IPS-18a (cell line): Measurements from ENCODE around the gene SNX22.

Experiments used
- H3K27ac ChIP-seq: one replicate; pipeline ENCODE4 v1.5.1; 2013; ENCODE audit warnings: low read length
- H3K27me3 ChIP-seq: one replicate; pipeline ENCODE4 v1.6.1; 2013; ENCODE audit warnings: mild to moderate bottlenecking, low read length; ENCODE audit not compliant: control insufficient read depth, insufficient read depth
- H3K36me3 ChIP-seq: one replicate; pipeline ENCODE4 v1.6.1; 2013; ENCODE audit warnings: low read depth, low read length; ENCODE audit not compliant: control insufficient read depth
- H3K4me1 ChIP-seq: one replicate; pipeline ENCODE4 v1.6.1; 2013; ENCODE audit warnings: low read depth, low read length; ENCODE audit not compliant: control insufficient read depth
- H3K4me3 ChIP-seq: one replicate; pipeline ENCODE4 v1.5.1; 2013; ENCODE audit warnings: low read length
- H3K9ac ChIP-seq: one replicate; pipeline ENCODE4 v1.6.1; 2013; ENCODE audit warnings: mild to moderate bottlenecking, low read length, moderate library complexity
- H3K9me3 ChIP-seq: one replicate; pipeline ENCODE4 v1.6.1; 2013; ENCODE audit warnings: low read depth, low read length; ENCODE audit not compliant: control insufficient read depth

Gene SNX22

GRCh38 chr15:64137226-64137833, 14.2 kb upstream of the SNX22 start:
- H3K9ac ChIP-seq: no peak overlapping the region
- H3K36me3 ChIP-seq: peaks cover 32% of the 10 kb centered on the region
- H3K4me3 ChIP-seq: no peak overlapping the region
- no peaks in the 10 kb centered on the region for H3K9me3 ChIP-seq
- no peaks in the 10 kb centered on the region for H3K4me1 ChIP-seq
- H3K27ac ChIP-seq: no peak overlapping the region
- no peaks in the 10 kb centered on the region for H3K27me3 ChIP-seq

GRCh38 chr15:64138331-64138941, 13.1 kb upstream of the SNX22 start:
- Histone ChIP-seq H3K27ac (no peak overlapping the region), H3K4me1 (no peaks in the 10 kb centered on the region), H3K27me3 (no peaks in the 10 kb centered on the region), H3K9me3 (no peaks in the 10 kb centered on the region), H3K36me3 (peaks cover 24% of the 10 kb centered on the region), H3K9ac (no peak overlapping the region), H3K4me3 (no peak overlapping the region)

GRCh38 chr15:64141798-64142512, 9.6 kb upstream of the SNX22 start:
- Histone ChIP-seq H3K27ac (no peak overlapping the region), H3K27me3 (no peaks in the 10 kb centered on the region), H3K36me3 (peaks cover 6% of the 10 kb centered on the region), H3K9me3 (no peaks in the 10 kb centered on the region), H3K4me3 (no peak overlapping the region), H3K9ac (no peak overlapping the region), H3K4me1 (no peaks in the 10 kb centered on the region)

GRCh38 chr15:64143276-64143675, 8.3 kb upstream of the SNX22 start:
- Histone ChIP-seq H3K9me3 (no peaks in the 10 kb centered on the region), H3K36me3 (no peaks in the 10 kb centered on the region), H3K4me1 (no peaks in the 10 kb centered on the region), H3K27ac (no peak overlapping the region), H3K9ac (no peak overlapping the region), H3K4me3 (no peak overlapping the region), H3K27me3 (no peaks in the 10 kb centered on the region)

- Histone ChIP-seq H3K27me3 (no peaks in the 10 kb centered on the region), H3K4me1 (no peaks in the 10 kb centered on the region), H3K9me3 (no peaks in the 10 kb centered on the region), H3K4me3 (no peak overlapping the region), H3K36me3 (no peaks in the 10 kb centered on the region), H3K9ac (no peak overlapping the region), H3K27ac (no peak overlapping the region)
Measured at GRCh38 chr15:64144192-64144564, 7.4 kb upstream of the SNX22 start.

- H3K4me3 ChIP-seq: no peak overlapping the region
- no peak overlapping the region for H3K9ac ChIP-seq
- no peaks in the 10 kb centered on the region for H3K9me3 ChIP-seq
- no peaks in the 10 kb centered on the region for H3K36me3 ChIP-seq
- no peaks in the 10 kb centered on the region for H3K27me3 ChIP-seq
- no peaks in the 10 kb centered on the region for H3K4me1 ChIP-seq
- H3K27ac ChIP-seq: no peak overlapping the region
Measured at GRCh38 chr15:64144565-64145281, 6.8 kb upstream of the SNX22 start.

- Histone ChIP-seq H3K9me3 (no peaks in the 10 kb centered on the region), H3K27ac (no peak overlapping the region), H3K4me1 (no peaks in the 10 kb centered on the region)
Measured at GRCh38 chr15:64146041-64146440, 5.5 kb upstream of the SNX22 start.

GRCh38 chr15:64146520-64146884, 5.0 kb upstream of the SNX22 start:
- H3K4me1 ChIP-seq: no peaks in the 10 kb centered on the region

More at GRCh38 chr15:64146041-64146440, 5.5 kb upstream of the SNX22 start:
- Histone ChIP-seq H3K27me3 (peaks cover 12% of the 10 kb centered on the region), H3K36me3 (no peaks in the 10 kb centered on the region), H3K4me3 (no peak overlapping the region), H3K9ac (no peak overlapping the region)

GRCh38 chr15:64146885-64147681, 4.4 kb upstream of the SNX22 start:
- Histone ChIP-seq H3K9me3 (no peaks in the 10 kb centered on the region), H3K4me1 (no peaks in the 10 kb centered on the region), H3K27me3 (peaks cover 18% of the 10 kb centered on the region), H3K4me3 (no peak overlapping the region), H3K9ac (no peak overlapping the region), H3K36me3 (no peaks in the 10 kb centered on the region), H3K27ac (no peak overlapping the region)

More at GRCh38 chr15:64146520-64146884, 5.0 kb upstream of the SNX22 start:
- Histone ChIP-seq H3K9ac (no peak overlapping the region), H3K36me3 (no peaks in the 10 kb centered on the region), H3K9me3 (no peaks in the 10 kb centered on the region), H3K27ac (no peak overlapping the region), H3K27me3 (peaks cover 14% of the 10 kb centered on the region), H3K4me3 (no peak overlapping the region)

GRCh38 chr15:64148168-64148567, 3.4 kb upstream of the SNX22 start:
- peaks cover 7% of the 10 kb centered on the region for H3K4me1 ChIP-seq
- no peaks in the 10 kb centered on the region for H3K9me3 ChIP-seq
- peaks cover 29% of the 10 kb centered on the region for H3K27me3 ChIP-seq
- H3K9ac ChIP-seq: no peak overlapping the region
- no peaks in the 10 kb centered on the region for H3K36me3 ChIP-seq
- H3K27ac ChIP-seq: no peak overlapping the region
- H3K4me3 ChIP-seq: no peak overlapping the region

- no peaks in the 10 kb centered on the region for H3K36me3 ChIP-seq
- no peak overlapping the region for H3K4me3 ChIP-seq
- peaks cover 10% of the 10 kb centered on the region for H3K4me1 ChIP-seq
- H3K9ac ChIP-seq: no peak overlapping the region
- no peaks in the 10 kb centered on the region for H3K9me3 ChIP-seq
- peaks cover 32% of the 10 kb centered on the region for H3K27me3 ChIP-seq
- H3K27ac ChIP-seq: no peak overlapping the region
Measured at GRCh38 chr15:64148581-64148980, 3.0 kb upstream of the SNX22 start.
